PFSK-1 (cell line): ENCODE data around the gene UCN2.

Experiments used
- POLR2AphosphoS5 ChIP-seq: IDR thresholded peaks from 2 replicates; pipeline ENCODE4 v1.6.1; 2012; ENCODE audit warnings: low read depth, mild to moderate bottlenecking, control low read depth, low read length, moderate library complexity
- REST ChIP-seq, 2 experiments: IDR thresholded peaks; 2 replicates each; pipeline versions ENCODE4 v1.6.1 to v1.8.0; 2011 to 2012; ENCODE audit warnings: low read depth in 2 of 2, low read length in 2 of 2, control low read depth in 1 of 2, inconsistent platforms in 1 of 2, mild to moderate bottlenecking in 1 of 2, moderate library complexity in 1 of 2; ENCODE audit not compliant: insufficient read depth in 1 of 2
- SIN3A ChIP-seq: IDR thresholded peaks from 2 replicates; pipeline ENCODE4 v1.6.1; 2012; ENCODE audit warnings: mild to moderate bottlenecking, low read length, moderate library complexity, borderline replicate concordance; ENCODE audit not compliant: insufficient read depth
- TAF1 ChIP-seq: IDR thresholded peaks from 2 replicates; pipeline ENCODE4 v1.6.1; 2012; ENCODE audit warnings: low read length, control low read depth, borderline replicate concordance; ENCODE audit not compliant: insufficient read depth

- TF ChIP-seq REST (IDR thresholded peaks at IDR 0.05; ENCODE audit: insufficient read depth in 1 of 2, low read depth in 2 of 2, low read length in 2 of 2) (no peak), POLR2AphosphoS5 (no peak), SIN3A (no peak), TAF1 (no peak)
Measured at GRCh38 chr3:48584836-48585235, 21.3 kb upstream of the UCN2 start.
